Measurements from ENCODE around the gene CDC42BPA. TPM values are rescaled to one million over a fixed set of nuclear protein-coding genes. Genes with fewer than 3 reads are reported as not detected.

CDC42BPA gene
- total and polyA plus RNA-seq, 2 donors (not counting 3 experiments of a cell fraction or from before 2014, with no cell fraction given), result 26.1 to 92.6 TPM

DNA sequence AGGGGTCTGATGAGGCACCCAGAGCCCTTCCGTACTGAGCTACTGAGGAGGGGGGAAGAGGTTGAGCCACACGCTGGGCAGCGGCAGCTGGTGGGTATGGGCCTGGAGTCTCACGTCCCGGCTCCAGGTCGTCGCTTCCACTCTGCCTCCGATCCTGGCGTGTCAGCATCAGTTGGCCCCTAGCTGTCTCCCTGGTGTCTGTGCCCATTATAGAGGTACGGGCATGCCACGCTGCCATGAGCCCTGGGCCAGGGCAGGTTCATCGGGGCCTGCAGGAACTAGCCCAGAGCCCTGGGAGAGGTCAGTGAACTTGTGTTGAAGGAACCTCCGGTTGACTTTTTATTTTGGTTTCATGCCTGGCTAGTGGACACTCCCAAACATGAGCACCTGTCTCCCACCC, 360.0 kb downstream of the CDC42BPA start:
- Histone ChIP-seq H3K9ac (replicated peaks; ENCODE audit: extremely low read depth, insufficient read depth, low read length) (no peak overlapping the region), H3K9me1 (replicated peaks; ENCODE audit: control insufficient read depth, extremely low read depth, insufficient read depth, low read length) (no peaks in the 10 kb centered on the region), H3K79me2 (ENCODE audit: control insufficient read depth, insufficient read depth, low read length) (no peaks in the 10 kb centered on the region), H3K4me3 (replicated peaks in 1 of 3; ENCODE audit: insufficient read depth in 1 of 3, low read depth in 1 of 3, low read length in 3 of 3) (no peak overlapping the region), H3K27me3 (ENCODE audit: control insufficient read depth in 2 of 2, insufficient read depth in 2 of 2, low read length in 2 of 2) (no peaks in the 10 kb centered on the region), H3K4me2 (ENCODE audit: insufficient read depth, low read length) (no peak overlapping the region), H4K20me1 (replicated peaks; ENCODE audit: control insufficient read depth, extremely low read depth, insufficient read depth, low read length) (no peaks in the 10 kb centered on the region), H3K36me3 (ENCODE audit: control insufficient read depth in 2 of 2, extremely low read depth in 1 of 2, insufficient read depth in 2 of 2, low read length in 2 of 2) (no peaks in the 10 kb centered on the region), H3K27ac (ENCODE audit: insufficient read depth, low read depth, low read length) (no peak overlapping the region), H3K9me3 (replicated peaks; ENCODE audit: control insufficient read depth, insufficient read depth, low read length) (no peaks in the 10 kb centered on the region), H3K4me1 (ENCODE audit: control insufficient read depth, extremely low read depth, insufficient read depth, low read length) (no peaks in the 10 kb centered on the region), H2AFZ (ENCODE audit: low read depth, low read length) (no peak overlapping the region)
- TF ChIP-seq MYC (IDR thresholded peaks at IDR 0.05; ENCODE audit: low read depth, low read length) (no peak), FOS (IDR thresholded peaks at IDR 0.05; ENCODE audit: borderline replicate concordance, insufficient read depth, low read length) (no peak), POLR2AphosphoS5 (IDR thresholded peaks at IDR 0.05; ENCODE audit: insufficient read depth, low read depth, low read length) (no peak), GATA2 (IDR thresholded peaks at IDR 0.05; ENCODE audit: insufficient read depth, insufficient read length, low read depth, low read length) (no peak), JUN (IDR thresholded peaks at IDR 0.05; ENCODE audit: borderline replicate concordance, insufficient read depth, insufficient read length, low read depth) (no peak), POLR2A (IDR thresholded peaks at IDR 0.05; ENCODE audit: low read depth, low read length) (no peak), EZH2 (IDR thresholded peaks at IDR 0.05; ENCODE audit: borderline replicate concordance, low read depth, low read length, severe bottlenecking) (no peak)
- TF ChIP-seq, protein P1, sequence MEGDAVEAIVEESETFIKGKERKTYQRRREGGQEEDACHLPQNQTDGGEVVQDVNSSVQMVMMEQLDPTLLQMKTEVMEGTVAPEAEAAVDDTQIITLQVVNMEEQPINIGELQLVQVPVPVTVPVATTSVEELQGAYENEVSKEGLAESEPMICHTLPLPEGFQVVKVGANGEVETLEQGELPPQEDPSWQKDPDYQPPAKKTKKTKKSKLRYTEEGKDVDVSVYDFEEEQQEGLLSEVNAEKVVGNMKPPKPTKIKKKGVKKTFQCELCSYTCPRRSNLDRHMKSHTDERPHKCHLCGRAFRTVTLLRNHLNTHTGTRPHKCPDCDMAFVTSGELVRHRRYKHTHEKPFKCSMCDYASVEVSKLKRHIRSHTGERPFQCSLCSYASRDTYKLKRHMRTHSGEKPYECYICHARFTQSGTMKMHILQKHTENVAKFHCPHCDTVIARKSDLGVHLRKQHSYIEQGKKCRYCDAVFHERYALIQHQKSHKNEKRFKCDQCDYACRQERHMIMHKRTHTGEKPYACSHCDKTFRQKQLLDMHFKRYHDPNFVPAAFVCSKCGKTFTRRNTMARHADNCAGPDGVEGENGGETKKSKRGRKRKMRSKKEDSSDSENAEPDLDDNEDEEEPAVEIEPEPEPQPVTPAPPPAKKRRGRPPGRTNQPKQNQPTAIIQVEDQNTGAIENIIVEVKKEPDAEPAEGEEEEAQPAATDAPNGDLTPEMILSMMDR (IDR thresholded peaks at IDR 0.05; ENCODE audit: extremely low read depth in 1 of 2, insufficient read depth in 1 of 2, low read depth in 1 of 2, low read length in 2 of 2), result no peak
- TF ChIP-seq, protein P2, sequence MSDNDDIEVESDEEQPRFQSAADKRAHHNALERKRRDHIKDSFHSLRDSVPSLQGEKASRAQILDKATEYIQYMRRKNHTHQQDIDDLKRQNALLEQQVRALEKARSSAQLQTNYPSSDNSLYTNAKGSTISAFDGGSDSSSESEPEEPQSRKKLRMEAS (IDR thresholded peaks at IDR 0.05; ENCODE audit: insufficient read depth, insufficient read length), result no peak
- dilution Hi-C loops (cut with MboI; ENCODE audit: extremely low pct_ligation_motif_present, low sequenced_read_pairs) (no loop called here), intact Hi-C loops (cut with micrococcal nuclease) (no loop called here)
- no peak for DNase-seq (ENCODE audit: low read depth, low spot score)
- BruUV-seq (replicated peaks), result no TSS peak
- ChIA-PET POLR2A (no interaction called here), CTCF (no interaction called here)
- FAIRE-seq, result no peak

Data from endothelial cell of umbilical vein (primary cell).